ENCODE results near the gene CLK3. TPM values are rescaled to one million over a fixed set of nuclear protein-coding genes. Genes with fewer than 3 reads are reported as not detected.
A peak's percentile ranks its signal among the peaks of the same experiment; 100 is the strongest.

The CLK3 gene
- total and polyA plus RNA-seq, 8 donors, result 23.1 to 89.9 (median 29.8) TPM

DNA sequence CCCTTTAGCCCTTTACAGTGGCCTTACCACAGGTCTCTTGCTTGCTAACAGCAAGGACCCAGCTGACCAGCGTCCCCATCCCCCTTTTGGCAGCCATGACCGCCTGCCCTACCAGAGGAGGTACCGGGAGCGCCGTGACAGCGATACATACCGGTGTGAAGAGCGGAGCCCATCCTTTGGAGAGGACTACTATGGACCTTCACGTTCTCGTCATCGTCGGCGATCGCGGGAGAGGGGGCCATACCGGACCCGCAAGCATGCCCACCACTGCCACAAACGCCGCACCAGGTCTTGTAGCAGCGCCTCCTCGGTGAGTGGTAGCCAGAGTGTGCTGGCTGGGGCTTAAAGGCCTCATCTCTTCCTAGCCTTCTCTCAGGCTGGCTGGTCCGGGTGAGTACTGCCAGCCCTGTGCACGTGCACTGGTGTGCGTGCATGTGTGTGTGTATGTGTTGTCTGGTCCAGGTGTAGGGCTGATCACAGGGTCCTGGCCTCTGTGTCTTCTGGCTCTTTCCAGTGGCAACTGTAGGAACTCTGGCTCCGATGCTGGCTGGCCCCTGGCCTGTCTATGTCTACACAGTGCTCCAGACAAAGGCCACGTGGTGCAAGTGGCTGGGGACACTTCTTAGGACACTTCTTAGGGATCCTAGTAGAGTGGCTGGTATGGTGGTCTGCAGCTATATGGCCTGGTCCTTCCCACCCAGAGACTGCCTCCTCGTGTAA lies 4.4 kb downstream of the CLK3 start:
- 89 to 92% methylated on average over 27 of the region's 27 CpGs for WGBS, 2 donors

DNA sequence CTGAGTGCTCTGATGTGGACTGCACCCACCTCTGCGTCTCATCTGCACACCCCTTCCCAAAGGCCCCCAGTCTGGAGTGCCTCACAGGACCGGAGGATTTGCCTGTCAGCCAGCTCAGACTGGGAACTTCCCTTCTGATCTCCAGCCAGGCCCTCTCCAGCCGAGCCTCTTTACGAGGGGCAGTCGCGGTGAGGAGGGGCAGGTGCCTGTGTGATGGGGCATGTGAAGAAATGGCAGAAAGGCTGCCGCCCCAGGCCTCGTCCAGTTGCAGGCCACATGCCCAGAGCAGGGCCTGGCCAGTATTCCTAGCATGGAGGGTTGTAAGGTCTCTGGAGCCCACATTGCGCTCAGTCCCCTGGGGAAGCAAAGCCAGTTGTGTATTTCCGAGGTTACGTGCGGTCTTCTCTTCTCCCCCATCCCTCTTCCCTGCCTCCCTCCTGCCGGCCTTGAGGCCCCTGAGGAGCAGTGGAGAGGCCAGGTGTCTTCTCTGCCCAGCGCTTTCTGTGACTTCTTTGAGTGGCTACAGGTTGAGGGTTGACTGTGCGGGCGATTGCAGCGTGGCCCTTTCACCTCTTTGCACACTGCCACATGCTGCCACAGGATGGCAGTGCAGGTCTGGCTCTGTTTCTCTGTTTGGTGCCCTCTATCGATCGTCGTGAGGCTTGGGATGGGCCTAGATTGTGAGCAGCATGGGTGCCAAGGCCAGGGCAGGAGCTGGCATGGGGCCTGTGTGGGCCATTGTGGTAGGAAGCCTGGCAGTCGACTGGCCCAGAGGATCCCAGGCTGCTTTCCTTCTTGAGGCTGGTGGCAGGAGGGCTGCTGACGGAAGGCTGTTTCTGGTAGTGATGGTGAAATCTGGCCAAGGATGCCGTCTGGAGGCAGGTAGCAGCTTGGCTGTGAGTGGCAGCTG lies 5.3 kb downstream of the CLK3 start:
- intact Hi-C loops (cut with DNase I), result loop anchor here in 2 of 3 donors (10.0 kb wide), 2 partner anchors 134 to 236 kb away; no protein-coding TSS in a partner anchor

More for the DNA sequence above, 4.4 kb downstream of the CLK3 start:
- Histone ChIP-seq H3K9me3 (no peaks in the 10 kb centered on the region), H3K4me3 (no peak overlapping the region), H3K27ac (no peak overlapping the region), H3K27me3 (no peaks in the 10 kb centered on the region), H3K36me3 (peaks cover 14 to 50% (median 34%) of the 10 kb centered on the region in 3 donors), H3K4me1 (peaks cover 12 to 15% (median 13%) of the 10 kb centered on the region in 3 donors)
- DNase-seq (peak in 2 of 6 donors; percentile 27 to 74), FAIRE-seq (no peak), ATAC-seq (no peak)
- intact Hi-C loops (cut with DNase I), result loop anchor here (10.0 kb wide), 4 partner anchors 75 to 245 kb away; partner anchors contain the start of gene ARID3B (in 1 of the 3)
- no peak for TF ChIP-seq CTCF (IDR thresholded peaks at IDR 0.05)

GRCh38 chr15:74621546-74621920 lies 5.9 kb downstream of the CLK3 start:
- no peak for FAIRE-seq
- WGBS, 2 donors, result 86% methylated on average over 16 of the region's 16 CpGs

More for the DNA sequence above, 5.3 kb downstream of the CLK3 start:
- WGBS, 2 donors, result 64 to 67% methylated on average over 23 of the region's 23 CpGs
- H3K36me3 ChIP-seq, result peaks cover 19 to 57% (median 41%) of the 10 kb centered on the region in 3 donors
- no peak for FAIRE-seq
- peak; percentile 29 to 80 (median 74) for ATAC-seq
- peaks cover 12 to 15% (median 13%) of the 10 kb centered on the region in 3 donors for H3K4me1 ChIP-seq
- H3K4me3 ChIP-seq, result no peak overlapping the region
- no peaks in the 10 kb centered on the region for H3K9me3 ChIP-seq
- peak; percentile 32 to 66 (median 40) for TF ChIP-seq CTCF (IDR thresholded peaks at IDR 0.05)
- no peaks in the 10 kb centered on the region for H3K27me3 ChIP-seq
- DNase-seq, result peak in 5 of 6 donors; percentile 51 to 82 (median 71)
- H3K27ac ChIP-seq, result no peak overlapping the region

DNA sequence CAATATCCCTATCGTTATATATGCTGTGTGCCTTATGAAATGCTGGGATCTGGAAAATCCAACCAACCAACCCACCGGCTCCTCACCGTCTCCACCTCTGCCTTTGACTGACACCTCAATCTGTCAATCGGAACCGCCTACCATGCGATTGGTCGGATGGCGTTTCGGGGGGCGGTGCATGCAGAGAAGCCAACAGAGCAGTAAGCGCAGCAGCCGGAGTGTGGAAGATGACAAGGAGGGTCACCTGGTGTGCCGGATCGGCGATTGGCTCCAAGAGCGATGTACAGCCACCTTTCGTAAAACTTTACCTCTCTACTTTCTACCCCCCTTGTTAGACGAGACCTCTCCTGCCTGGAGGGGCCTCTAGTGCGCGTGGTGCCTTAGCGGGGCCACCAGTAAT lies 6.3 kb downstream of the CLK3 start:
- WGBS, 2 donors, result 88 to 94% methylated on average over 21 of the region's 21 CpGs
- H3K27ac ChIP-seq, result no peak overlapping the region
- DNase-seq (peak in 2 of 6 donors; percentile 29 to 71), FAIRE-seq (no peak), ATAC-seq (no peak)
- no peak for TF ChIP-seq CTCF (IDR thresholded peaks at IDR 0.05)
- peaks cover 10 to 11% (median 10%) of the 10 kb centered on the region in 3 donors for H3K4me1 ChIP-seq
- no peak overlapping the region for H3K4me3 ChIP-seq
- H3K36me3 ChIP-seq, result peaks cover 19 to 68% (median 50%) of the 10 kb centered on the region in 3 donors
- no peaks in the 10 kb centered on the region for H3K27me3 ChIP-seq
- intact Hi-C loops (cut with DNase I), result loop anchor here in 2 of 3 donors (10.0 kb wide), 2 partner anchors 133 to 237 kb away; no protein-coding TSS in a partner anchor
- no peaks in the 10 kb centered on the region for H3K9me3 ChIP-seq

More at GRCh38 chr15:74621546-74621920, 5.9 kb downstream of the CLK3 start:
- ATAC-seq (no peak), DNase-seq (peak in 2 of 6 donors; percentile 37 to 47)
- H3K27me3 ChIP-seq, result no peaks in the 10 kb centered on the region
- peaks cover 19 to 64% (median 47%) of the 10 kb centered on the region in 3 donors for H3K36me3 ChIP-seq
- no peak overlapping the region for H3K4me3 ChIP-seq
- no peaks in the 10 kb centered on the region for H3K9me3 ChIP-seq
- TF ChIP-seq CTCF (IDR thresholded peaks at IDR 0.05), result no peak
- peaks cover 12 to 15% (median 13%) of the 10 kb centered on the region in 3 donors for H3K4me1 ChIP-seq
- intact Hi-C loops (cut with DNase I), result loop anchor here in 2 of 3 donors (10.0 kb wide), 2 partner anchors 133 to 237 kb away; no protein-coding TSS in a partner anchor
- no peak overlapping the region for H3K27ac ChIP-seq

Measured in pancreas (tissue), 10 donors.